Trophoblast cell (in vitro differentiated cells and primary cell): Measurements from ENCODE around the gene EPHA6.

ENCODE experiments used
- DNase-seq, 2 donors: peaks; one replicate each; pipeline ENCODE4 v3.0.0-alpha.2; 2016
- H2AFZ ChIP-seq: 2 replicates; pipeline ENCODE4 v1.6.1; 2013; ENCODE audit warnings: low read length, moderate library complexity, mild to moderate bottlenecking; ENCODE audit not compliant: insufficient read depth, poor library complexity
- H2AK5ac ChIP-seq: 2 replicates; pipeline ENCODE4 v1.6.1; 2013; ENCODE audit warnings: mild to moderate bottlenecking, low read length
- H2BK120ac ChIP-seq: 2 replicates; pipeline ENCODE4 v1.6.1; 2013; ENCODE audit warnings: low read length, mild to moderate bottlenecking, moderate library complexity; ENCODE audit not compliant: insufficient read depth, poor library complexity
- H2BK12ac ChIP-seq: 2 replicates; pipeline ENCODE4 v1.6.1; 2013; ENCODE audit warnings: mild to moderate bottlenecking, low read length, moderate library complexity
- H2BK5ac ChIP-seq: 2 replicates; pipeline ENCODE4 v1.6.1; 2013; ENCODE audit warnings: low read length, low read depth, moderate library complexity, mild to moderate bottlenecking; ENCODE audit not compliant: poor library complexity
- H3K14ac ChIP-seq: 2 replicates; pipeline ENCODE4 v1.6.1; 2013; ENCODE audit warnings: mild to moderate bottlenecking, low read length
- H3K18ac ChIP-seq: 2 replicates; pipeline ENCODE4 v1.6.1; 2013; ENCODE audit warnings: mild to moderate bottlenecking, low read length
- H3K23ac ChIP-seq: 2 replicates; pipeline ENCODE4 v1.6.1; 2013; ENCODE audit warnings: low read length
- H3K27ac ChIP-seq: 2 replicates; pipeline ENCODE4 v1.5.1; 2013; ENCODE audit warnings: low read depth, mild to moderate bottlenecking, inconsistent platforms, low read length, moderate library complexity
- H3K27me3 ChIP-seq: 2 replicates; pipeline ENCODE4 v1.6.1; 2013; ENCODE audit warnings: inconsistent platforms, mild to moderate bottlenecking, low read length, moderate library complexity; ENCODE audit not compliant: insufficient read depth
- H3K36me3 ChIP-seq, 2 experiments: 1 replicate in 1 of 2; 2 replicates in 1 of 2; pipeline ENCODE4 v1.6.1; 2013; ENCODE audit warnings: low read length in 2 of 2, mild to moderate bottlenecking in 2 of 2, moderate library complexity in 1 of 2; ENCODE audit not compliant: insufficient read depth in 2 of 2, control insufficient read depth in 1 of 2
- H3K4ac ChIP-seq: 2 replicates; pipeline ENCODE4 v1.6.1; 2013; ENCODE audit warnings: low read depth, mild to moderate bottlenecking, low read length, moderate library complexity
- H3K4me1 ChIP-seq, 2 experiments: 1 replicate in 1 of 2; 2 replicates in 1 of 2; pipeline ENCODE4 v1.6.1; 2013; ENCODE audit warnings: low read length in 2 of 2, mild to moderate bottlenecking in 2 of 2, moderate library complexity in 1 of 2; ENCODE audit not compliant: insufficient read depth in 2 of 2, control insufficient read depth in 1 of 2
- H3K4me2 ChIP-seq: 2 replicates; pipeline ENCODE4 v1.6.1; 2013; ENCODE audit warnings: inconsistent platforms, mild to moderate bottlenecking, low read length, moderate library complexity
- H3K4me3 ChIP-seq: 2 replicates; pipeline ENCODE4 v1.5.1; 2013; ENCODE audit warnings: mild to moderate bottlenecking, low read depth, low read length, inconsistent platforms
- H3K79me1 ChIP-seq: one replicate; pipeline ENCODE4 v1.6.1; 2013; ENCODE audit warnings: low read length
- H3K79me2 ChIP-seq: 2 replicates; pipeline ENCODE4 v1.6.1; 2013; ENCODE audit warnings: low read length, mild to moderate bottlenecking; ENCODE audit not compliant: control insufficient read depth, insufficient read depth, poor library complexity
- H3K9ac ChIP-seq: 2 replicates; pipeline ENCODE4 v1.6.1; 2013; ENCODE audit warnings: mild to moderate bottlenecking, low read length
- H3K9me3 ChIP-seq: 2 replicates; pipeline ENCODE4 v1.6.1; 2013; ENCODE audit warnings: low read depth, mild to moderate bottlenecking, control low read depth, inconsistent platforms, low read length; ENCODE audit not compliant: insufficient read depth
- H4K12ac ChIP-seq: 2 replicates; pipeline ENCODE4 v1.6.1; 2013; ENCODE audit warnings: low read depth, mild to moderate bottlenecking, low read length, moderate library complexity
- H4K8ac ChIP-seq: 2 replicates; pipeline ENCODE4 v1.6.1; 2013; ENCODE audit warnings: low read depth, mild to moderate bottlenecking, low read length, moderate library complexity
- H4K91ac ChIP-seq: one replicate; pipeline ENCODE4 v1.6.1; 2013; ENCODE audit warnings: low read depth, mild to moderate bottlenecking, low read length, moderate library complexity
- WGBS: extraction: QIAGEN DNeasy Blood & Tissue Kit; methylation state at CpG from one replicate; pipeline ENCODE4 v1.1.7; 2013; ENCODE audit warnings: missing lambda C conversion rate; ENCODE audit not compliant: insufficient read length, insufficient coverage; ENCODE audit errors: extremely low coverage; 5-methylcytosine and 5-hydroxymethylcytosine counted together

The EPHA6 gene

GRCh38 chr3:97430601-97431000 lies 616.2 kb downstream of the EPHA6 start:
- Histone ChIP-seq H2BK12ac (no peak overlapping the region), H3K79me2 (no peaks in the 10 kb centered on the region), H3K4me1 (no peaks in the 10 kb centered on the region), H2BK120ac (no peak overlapping the region), H3K27ac (no peak overlapping the region), H4K12ac (no peak overlapping the region), H3K4me3 (no peak overlapping the region), H3K18ac (no peak overlapping the region), H3K9me3 (no peaks in the 10 kb centered on the region), H2BK5ac (no peak overlapping the region), H4K8ac (no peak overlapping the region), H3K36me3 (no peaks in the 10 kb centered on the region), H2AFZ (no peak overlapping the region), H3K4me2 (no peak overlapping the region), H3K23ac (no peak overlapping the region), H3K4ac (no peak overlapping the region), H2AK5ac (no peak overlapping the region), H3K9ac (no peak overlapping the region), H4K91ac (no peak overlapping the region), H3K27me3 (no peaks in the 10 kb centered on the region), H3K79me1 (no peaks in the 10 kb centered on the region), H3K14ac (no peak overlapping the region)
- DNase-seq, result no peak
- WGBS, result no CpG with 5 or more reads among the region's 2 CpGs

- peak in 1 of 2 donors; percentile 7 for DNase-seq
- no CpG with 5 or more reads among the region's 2 CpGs for WGBS
Observed at GRCh38 chr3:97432914-97433313, 618.5 kb downstream of the EPHA6 start.

GRCh38 chr3:97438131-97438530 lies 623.7 kb downstream of the EPHA6 start:
- H3K79me1 ChIP-seq, result no peaks in the 10 kb centered on the region
- H4K8ac ChIP-seq, result no peak overlapping the region
- no peaks in the 10 kb centered on the region for H3K27me3 ChIP-seq
- H2BK5ac ChIP-seq, result no peak overlapping the region
- no peak overlapping the region for H2BK12ac ChIP-seq
- H3K14ac ChIP-seq, result no peak overlapping the region
- no peaks in the 10 kb centered on the region for H3K9me3 ChIP-seq
- no peak overlapping the region for H2AK5ac ChIP-seq
- no peak overlapping the region for H3K18ac ChIP-seq
- no peaks in the 10 kb centered on the region for H3K4me1 ChIP-seq
- no peak overlapping the region for H2BK120ac ChIP-seq
- no peak overlapping the region for H4K91ac ChIP-seq
- H3K27ac ChIP-seq, result no peak overlapping the region
- no peak overlapping the region for H2AFZ ChIP-seq
- no peak overlapping the region for H3K23ac ChIP-seq
- H3K4me3 ChIP-seq, result no peak overlapping the region
- no peak overlapping the region for H3K4ac ChIP-seq
- no peak overlapping the region for H4K12ac ChIP-seq
- DNase-seq, result no peak
- no peak overlapping the region for H3K4me2 ChIP-seq
- no peak overlapping the region for H3K9ac ChIP-seq
- H3K79me2 ChIP-seq, result no peaks in the 10 kb centered on the region
- no peaks in the 10 kb centered on the region for H3K36me3 ChIP-seq
- no CpG with 5 or more reads among the region's 1 CpG for WGBS

More at GRCh38 chr3:97432914-97433313, 618.5 kb downstream of the EPHA6 start:
- H3K23ac ChIP-seq, result no peak overlapping the region
- no peaks in the 10 kb centered on the region for H3K36me3 ChIP-seq
- no peak overlapping the region for H2AFZ ChIP-seq
- no peak overlapping the region for H2BK5ac ChIP-seq
- no peak overlapping the region for H3K14ac ChIP-seq
- no peak overlapping the region for H2BK120ac ChIP-seq
- H3K18ac ChIP-seq, result no peak overlapping the region
- H3K4me3 ChIP-seq, result no peak overlapping the region
- H3K79me2 ChIP-seq, result no peaks in the 10 kb centered on the region
- no peak overlapping the region for H2AK5ac ChIP-seq
- H3K9me3 ChIP-seq, result no peaks in the 10 kb centered on the region
- no peak overlapping the region for H4K12ac ChIP-seq
- H3K27me3 ChIP-seq, result no peaks in the 10 kb centered on the region
- no peaks in the 10 kb centered on the region for H3K79me1 ChIP-seq
- no peak overlapping the region for H3K9ac ChIP-seq
- H4K8ac ChIP-seq, result no peak overlapping the region
- H3K27ac ChIP-seq, result no peak overlapping the region
- no peak overlapping the region for H2BK12ac ChIP-seq
- no peaks in the 10 kb centered on the region for H3K4me1 ChIP-seq
- no peak overlapping the region for H4K91ac ChIP-seq
- no peak overlapping the region for H3K4ac ChIP-seq
- H3K4me2 ChIP-seq, result no peak overlapping the region

GRCh38 chr3:97439373-97439772 lies 625.0 kb downstream of the EPHA6 start:
- Histone ChIP-seq H3K23ac (no peak overlapping the region), H4K91ac (no peak overlapping the region), H3K79me2 (no peaks in the 10 kb centered on the region), H3K14ac (no peak overlapping the region), H2BK5ac (no peak overlapping the region), H3K79me1 (no peaks in the 10 kb centered on the region), H2BK120ac (no peak overlapping the region), H3K9me3 (no peaks in the 10 kb centered on the region), H3K4me1 (no peaks in the 10 kb centered on the region), H3K4me3 (no peak overlapping the region), H3K4me2 (no peak overlapping the region), H2AFZ (no peak overlapping the region), H3K4ac (no peak overlapping the region), H4K8ac (no peak overlapping the region), H3K27me3 (no peaks in the 10 kb centered on the region), H3K36me3 (no peaks in the 10 kb centered on the region), H2BK12ac (no peak overlapping the region), H2AK5ac (no peak overlapping the region), H3K9ac (no peak overlapping the region), H4K12ac (no peak overlapping the region), H3K27ac (no peak overlapping the region), H3K18ac (no peak overlapping the region)
- no CpG with 5 or more reads among the region's 1 CpG for WGBS
- no peak for DNase-seq
